Neural crest cell (in vitro differentiated cells): ENCODE data around the gene ENPP1. TPM values are rescaled to one million over a fixed set of nuclear protein-coding genes. Genes with fewer than 3 reads are reported as not detected.

Source experiments
- DNase-seq: peaks from one replicate; pipeline ENCODE4 v3.0.0; 2021; ENCODE audit warnings: low read depth, mixed read lengths, low spot score
- H3K27ac Mint-ChIP-seq: one replicate; pipeline ENCODE4 v1.8.0; 2021; ENCODE audit warnings: mild to moderate bottlenecking, mixed read lengths; ENCODE audit not compliant: unreplicated experiment
- H3K27me3 Mint-ChIP-seq: 2 replicates; pipeline ENCODE4 v1.8.0; 2021; ENCODE audit warnings: low read depth, mild to moderate bottlenecking, mixed read lengths
- H3K36me3 Mint-ChIP-seq: 2 replicates; pipeline ENCODE4 v1.8.0; 2021; ENCODE audit warnings: low read depth, mild to moderate bottlenecking, mixed read lengths
- H3K4me1 Mint-ChIP-seq: 2 replicates; pipeline ENCODE4 v1.8.0; 2021; ENCODE audit warnings: mixed read lengths
- H3K4me3 Mint-ChIP-seq: one replicate; pipeline ENCODE4 v1.8.0; 2021; ENCODE audit warnings: mild to moderate bottlenecking, mixed read lengths
- H3K9me3 Mint-ChIP-seq: 2 replicates; pipeline ENCODE4 v1.8.0; 2021; ENCODE audit warnings: mixed read lengths
- total RNA-seq: library from RNA; stranded (reverse); gene quantifications from 2 replicates; pipeline ENCODE4 v1.2.1, GENCODE V29; 2021
- TF ChIP-seq, protein P1 (sequence below): fragments of 200-600 bp; sonication (generic); conservative IDR thresholded peaks from 2 replicates; pipeline ENCODE4 v1.5.0; 2021; ENCODE audit warnings: antibody characterized with exemption, mild to moderate bottlenecking

Gene ENPP1
- total RNA-seq, 1 donor from 2014 or later: 4.9 TPM

- Mint-ChIP-seq H3K4me3 (no peak overlapping the region), H3K27me3 (no peaks in the 10 kb centered on the region), H3K36me3 (peaks cover 5% of the 10 kb centered on the region), H3K4me1 (peaks cover 8% of the 10 kb centered on the region), H3K27ac (no peak overlapping the region), H3K9me3 (peaks cover 12% of the 10 kb centered on the region)
- TF ChIP-seq, protein P1, sequence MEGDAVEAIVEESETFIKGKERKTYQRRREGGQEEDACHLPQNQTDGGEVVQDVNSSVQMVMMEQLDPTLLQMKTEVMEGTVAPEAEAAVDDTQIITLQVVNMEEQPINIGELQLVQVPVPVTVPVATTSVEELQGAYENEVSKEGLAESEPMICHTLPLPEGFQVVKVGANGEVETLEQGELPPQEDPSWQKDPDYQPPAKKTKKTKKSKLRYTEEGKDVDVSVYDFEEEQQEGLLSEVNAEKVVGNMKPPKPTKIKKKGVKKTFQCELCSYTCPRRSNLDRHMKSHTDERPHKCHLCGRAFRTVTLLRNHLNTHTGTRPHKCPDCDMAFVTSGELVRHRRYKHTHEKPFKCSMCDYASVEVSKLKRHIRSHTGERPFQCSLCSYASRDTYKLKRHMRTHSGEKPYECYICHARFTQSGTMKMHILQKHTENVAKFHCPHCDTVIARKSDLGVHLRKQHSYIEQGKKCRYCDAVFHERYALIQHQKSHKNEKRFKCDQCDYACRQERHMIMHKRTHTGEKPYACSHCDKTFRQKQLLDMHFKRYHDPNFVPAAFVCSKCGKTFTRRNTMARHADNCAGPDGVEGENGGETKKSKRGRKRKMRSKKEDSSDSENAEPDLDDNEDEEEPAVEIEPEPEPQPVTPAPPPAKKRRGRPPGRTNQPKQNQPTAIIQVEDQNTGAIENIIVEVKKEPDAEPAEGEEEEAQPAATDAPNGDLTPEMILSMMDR: no peak
- DNase-seq: no peak
Observed at GRCh38 chr6:131918650-131919355, 111.0 kb downstream of the ENPP1 start.

- DNase-seq: no peak
- H3K9me3 Mint-ChIP-seq: peaks cover 12% of the 10 kb centered on the region
- peaks cover 3% of the 10 kb centered on the region for H3K4me1 Mint-ChIP-seq
- H3K27me3 Mint-ChIP-seq: no peaks in the 10 kb centered on the region
- TF ChIP-seq, protein P1: no peak
- H3K36me3 Mint-ChIP-seq: peaks cover 5% of the 10 kb centered on the region
- no peak overlapping the region for H3K27ac Mint-ChIP-seq
- no peak overlapping the region for H3K4me3 Mint-ChIP-seq
Observed at GRCh38 chr6:131920656-131921055, 112.8 kb downstream of the ENPP1 start.

- H3K4me3 Mint-ChIP-seq: no peak overlapping the region
- H3K27ac Mint-ChIP-seq: no peak overlapping the region
- peaks cover 12% of the 10 kb centered on the region for H3K9me3 Mint-ChIP-seq
- DNase-seq: peak; percentile 59
- TF ChIP-seq, protein P1: peak; percentile 83
- H3K4me1 Mint-ChIP-seq: no peaks in the 10 kb centered on the region
- H3K27me3 Mint-ChIP-seq: no peaks in the 10 kb centered on the region
- H3K36me3 Mint-ChIP-seq: peaks cover 5% of the 10 kb centered on the region
Observed at GRCh38 chr6:131923356-131923755, 115.5 kb downstream of the ENPP1 start.

DNA sequence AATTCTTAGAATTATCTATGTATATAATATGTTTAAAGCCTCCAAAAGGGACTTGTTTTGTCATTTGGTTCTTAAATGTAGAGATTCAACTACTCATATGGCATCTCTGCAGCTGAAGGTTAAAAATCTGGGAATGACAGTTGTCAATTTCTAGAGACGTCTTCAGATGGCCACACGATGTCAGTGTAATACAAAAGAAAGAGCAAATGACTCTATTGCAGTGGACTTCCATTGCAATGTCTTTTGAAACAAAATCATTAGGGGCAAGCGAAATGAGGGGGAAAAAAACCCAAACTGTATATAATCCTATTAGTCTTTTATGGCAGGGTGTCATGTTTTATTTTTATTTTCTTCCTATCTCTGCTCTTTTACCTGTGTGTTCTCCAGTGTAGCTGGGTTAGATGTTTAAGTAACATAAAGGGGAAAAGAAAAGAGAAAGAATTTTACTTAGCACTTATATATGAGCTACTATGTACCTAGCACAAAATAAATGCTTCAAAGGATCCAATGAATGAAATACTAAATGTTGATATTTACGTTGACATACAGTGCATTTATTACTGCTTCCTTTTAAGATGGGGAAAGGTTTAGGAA lies 117.2 kb downstream of the ENPP1 start:
- Mint-ChIP-seq H3K9me3 (peaks cover 8% of the 10 kb centered on the region), H3K4me3 (no peak overlapping the region), H3K27ac (no peak overlapping the region), H3K36me3 (peaks cover 3% of the 10 kb centered on the region), H3K4me1 (no peaks in the 10 kb centered on the region), H3K27me3 (no peaks in the 10 kb centered on the region)
- TF ChIP-seq, protein P1: peak; percentile 72
- DNase-seq: no peak

GRCh38 chr6:131929264-131929663 lies 121.4 kb downstream of the ENPP1 start:
- Mint-ChIP-seq H3K27me3 (no peaks in the 10 kb centered on the region), H3K9me3 (no peaks in the 10 kb centered on the region), H3K36me3 (no peaks in the 10 kb centered on the region), H3K4me1 (no peaks in the 10 kb centered on the region), H3K27ac (no peak overlapping the region), H3K4me3 (no peak overlapping the region)
- DNase-seq: no peak
- TF ChIP-seq, protein P1: no peak
